SU-DHL-6 (cell line): ENCODE measurements around the gene ANKS1B.

Experiments
- H2AFZ ChIP-seq: fragments of 200-600 bp; sonication (generic); 2 replicates; pipeline ENCODE4 v1.6.1; 2014; ENCODE audit warnings: low read depth, mild to moderate bottlenecking, moderate library complexity, mixed read lengths, antibody characterized with exemption, low read length; ENCODE audit not compliant: severe bottlenecking
- H3F3A ChIP-seq: fragments of 200-600 bp; shearing (Covaris generic); 2 replicates; pipeline ENCODE4 v1.6.0; 2016; ENCODE audit warnings: antibody characterized with exemption, mild to moderate bottlenecking; ENCODE audit not compliant: insufficient read depth
- H3K27ac ChIP-seq: fragments of 200-600 bp; sonication (generic); 2 replicates; pipeline ENCODE4 v1.5.1; 2016; ENCODE audit warnings: low read depth, mild to moderate bottlenecking, low read length, moderate library complexity, mixed read lengths
- H3K27me3 ChIP-seq: fragments of 200-600 bp; sonication (generic), shearing (Covaris generic); 2 replicates; pipeline ENCODE4 v1.6.0; 2014; ENCODE audit warnings: mild to moderate bottlenecking, low read length
- H3K36me3 ChIP-seq: fragments of 200-600 bp; sonication (generic); 2 replicates; pipeline ENCODE4 v1.6.1; 2014; ENCODE audit warnings: mild to moderate bottlenecking, low read length, mixed read lengths
- H3K4me2 ChIP-seq: fragments of 300-600, 200-600 bp; shearing (Covaris generic), sonication (generic); 2 replicates; pipeline ENCODE4 v1.6.0; 2014; ENCODE audit warnings: low read length, low read depth, mild to moderate bottlenecking; ENCODE audit not compliant: poor library complexity, severe bottlenecking
- H3K4me3 ChIP-seq: fragments of 200-600 bp; sonication (generic); 2 replicates; pipeline ENCODE4 v1.5.1; 2014; ENCODE audit warnings: antibody characterized with exemption, low read length, mild to moderate bottlenecking, mixed read lengths; ENCODE audit not compliant: insufficient read depth, poor library complexity, severe bottlenecking
- H3K79me2 ChIP-seq: fragments of 200-600 bp; sonication (generic); 2 replicates; pipeline ENCODE4 v1.6.1; 2014; ENCODE audit warnings: mild to moderate bottlenecking, low read length, moderate library complexity; ENCODE audit not compliant: insufficient read depth
- H3K9ac ChIP-seq: fragments of 200-600 bp; sonication (generic); 2 replicates; pipeline ENCODE4 v1.7.0; 2014; ENCODE audit warnings: mild to moderate bottlenecking, low read length
- H3K9me2 ChIP-seq: fragments of 200-600 bp; sonication (generic); replicated peaks from 2 replicates; pipeline ENCODE4 v1.6.1; 2014; ENCODE audit warnings: low read length; ENCODE audit not compliant: insufficient read depth
- H3K9me3 ChIP-seq: fragments of 200-600 bp; sonication (generic); 2 replicates; pipeline ENCODE4 v1.6.1; 2014; ENCODE audit warnings: low read length, mixed read lengths; ENCODE audit not compliant: insufficient read depth
- H4K20me1 ChIP-seq: fragments of 200-600 bp; sonication (generic); 2 replicates; pipeline ENCODE4 v1.6.1; 2014; ENCODE audit warnings: low read depth, mild to moderate bottlenecking, antibody characterized with exemption, low read length, moderate library complexity, mixed read lengths
- EZH2phosphoT487 ChIP-seq: fragments of 200-600 bp; sonication (generic), shearing (Covaris generic); conservative IDR thresholded peaks from 2 replicates; pipeline ENCODE4 v1.6.1; 2018; ENCODE audit warnings: mild to moderate bottlenecking, antibody characterized with exemption, low read length, moderate library complexity, mixed read lengths
- TF ChIP-seq, protein P1 (sequence below): fragments of 200-600 bp; sonication (generic); IDR thresholded peaks from one replicate; pipeline ENCODE4 v1.5.1; 2017; ENCODE audit warnings: antibody characterized with exemption, mild to moderate bottlenecking, low read length, moderate library complexity; ENCODE audit not compliant: insufficient read depth, poor library complexity, severe bottlenecking

Gene ANKS1B

DNA sequence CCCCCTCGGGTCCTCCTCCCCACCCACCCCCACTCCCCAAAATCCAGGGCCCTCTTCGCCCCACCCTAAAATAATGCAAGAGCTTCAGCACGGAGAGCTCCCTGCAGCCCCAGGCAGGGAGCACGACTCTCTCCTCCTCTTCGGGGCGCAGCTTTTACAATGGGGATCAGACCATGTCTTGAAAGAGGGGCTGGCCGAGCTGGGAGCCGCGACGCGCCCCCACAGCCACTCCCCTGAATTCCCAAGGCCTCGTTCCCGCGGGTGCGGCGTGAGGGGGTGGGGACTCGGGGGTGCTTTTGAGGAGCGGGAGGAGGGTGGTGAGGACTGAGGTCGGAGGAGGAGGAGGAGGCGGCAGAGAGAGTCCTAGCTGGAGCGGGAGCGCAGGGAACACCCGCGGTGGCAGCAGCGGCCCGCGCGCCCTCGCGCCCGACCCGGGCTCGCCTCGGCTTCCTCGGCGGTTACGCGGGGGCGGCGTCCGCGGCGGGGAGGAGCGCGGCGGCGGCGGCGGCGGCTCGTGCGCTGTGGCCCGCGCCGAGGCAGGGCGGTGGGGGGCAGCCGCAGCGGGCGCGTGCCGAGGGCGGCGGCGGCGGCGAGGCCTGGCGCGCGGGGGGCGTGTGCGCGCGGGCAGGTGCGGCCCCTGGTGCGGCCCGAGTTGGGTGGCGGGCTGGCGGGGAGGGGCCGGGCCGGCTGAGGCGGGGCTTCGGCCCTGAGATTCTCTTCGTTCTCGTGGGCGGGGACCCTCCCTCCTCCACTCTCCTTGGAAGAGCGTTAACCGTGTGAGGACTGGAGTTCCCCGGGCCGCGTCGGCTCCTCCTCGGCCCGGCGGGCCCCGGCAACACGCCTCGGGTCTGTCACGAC, at the start of gene ANKS1B:
ANKS1B (minus strand) TSS at position 666 of the 858 bp plus-strand sequence. CDS start 699 bp downstream, outside the sequence.
- TF ChIP-seq, protein P1, sequence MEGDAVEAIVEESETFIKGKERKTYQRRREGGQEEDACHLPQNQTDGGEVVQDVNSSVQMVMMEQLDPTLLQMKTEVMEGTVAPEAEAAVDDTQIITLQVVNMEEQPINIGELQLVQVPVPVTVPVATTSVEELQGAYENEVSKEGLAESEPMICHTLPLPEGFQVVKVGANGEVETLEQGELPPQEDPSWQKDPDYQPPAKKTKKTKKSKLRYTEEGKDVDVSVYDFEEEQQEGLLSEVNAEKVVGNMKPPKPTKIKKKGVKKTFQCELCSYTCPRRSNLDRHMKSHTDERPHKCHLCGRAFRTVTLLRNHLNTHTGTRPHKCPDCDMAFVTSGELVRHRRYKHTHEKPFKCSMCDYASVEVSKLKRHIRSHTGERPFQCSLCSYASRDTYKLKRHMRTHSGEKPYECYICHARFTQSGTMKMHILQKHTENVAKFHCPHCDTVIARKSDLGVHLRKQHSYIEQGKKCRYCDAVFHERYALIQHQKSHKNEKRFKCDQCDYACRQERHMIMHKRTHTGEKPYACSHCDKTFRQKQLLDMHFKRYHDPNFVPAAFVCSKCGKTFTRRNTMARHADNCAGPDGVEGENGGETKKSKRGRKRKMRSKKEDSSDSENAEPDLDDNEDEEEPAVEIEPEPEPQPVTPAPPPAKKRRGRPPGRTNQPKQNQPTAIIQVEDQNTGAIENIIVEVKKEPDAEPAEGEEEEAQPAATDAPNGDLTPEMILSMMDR: no peak
- TF ChIP-seq EZH2phosphoT487: no peak
- Histone ChIP-seq H3K4me3 (peak within 1 kb of the TSS; percentile 42), H3F3A (no peaks in the 10 kb centered on the region), H3K79me2 (no peaks in the 10 kb centered on the region), H3K4me2 (peak within 1 kb of the TSS; percentile 48), H3K9ac (no peak within 1 kb of the TSS; the same call in 1 of the 2 replicates), H3K27ac (no peak within 1 kb of the TSS), H3K36me3 (no peaks in the 10 kb centered on the region), H3K9me2 (no peaks in the 10 kb centered on the region), H4K20me1 (no peaks in the 10 kb centered on the region), H2AFZ (no peak within 1 kb of the TSS), H3K9me3 (no peaks in the 10 kb centered on the region), H3K27me3 (no peaks in the 10 kb centered on the region)

DNA sequence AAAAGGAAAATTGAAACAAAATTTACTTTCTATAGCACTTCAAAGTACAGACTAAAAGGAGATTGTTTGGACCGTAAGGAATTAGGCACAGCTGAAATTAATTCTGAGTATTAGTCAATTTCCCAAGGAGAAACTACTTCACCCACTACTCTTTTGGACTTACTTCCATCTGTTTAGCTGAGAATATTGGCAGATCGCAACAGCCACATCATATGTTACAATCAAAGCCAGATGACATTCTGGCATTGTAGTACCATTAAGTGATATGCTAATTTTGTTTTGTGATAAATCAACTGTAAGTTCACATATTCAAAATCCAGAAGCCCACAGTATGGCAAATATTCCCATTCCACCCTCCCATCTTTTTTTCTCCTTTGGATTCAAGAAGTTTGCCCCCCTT, 47.1 kb upstream of the ANKS1B start:
- H3K9me3 ChIP-seq: no peaks in the 10 kb centered on the region
- H3K36me3 ChIP-seq: no peaks in the 10 kb centered on the region
- H4K20me1 ChIP-seq: no peaks in the 10 kb centered on the region
- H3K9me2 ChIP-seq: no peaks in the 10 kb centered on the region
- no peak overlapping the region for H3K27ac ChIP-seq
- H3K4me2 ChIP-seq: no peak overlapping the region
- no peaks in the 10 kb centered on the region for H3K27me3 ChIP-seq
- H2AFZ ChIP-seq: no peak overlapping the region
- H3K9ac ChIP-seq: no peak overlapping the region
- H3K4me3 ChIP-seq: no peak overlapping the region
- no peaks in the 10 kb centered on the region for H3F3A ChIP-seq
- TF ChIP-seq, protein P1: no peak
- no peak for TF ChIP-seq EZH2phosphoT487
- no peaks in the 10 kb centered on the region for H3K79me2 ChIP-seq

- H3K9ac ChIP-seq: no peak overlapping the region
- no peaks in the 10 kb centered on the region for H4K20me1 ChIP-seq
- no peaks in the 10 kb centered on the region for H3K9me3 ChIP-seq
- no peaks in the 10 kb centered on the region for H3F3A ChIP-seq
- H3K36me3 ChIP-seq: no peaks in the 10 kb centered on the region
- H3K27ac ChIP-seq: no peak overlapping the region
- H3K4me2 ChIP-seq: no peak overlapping the region
- no peaks in the 10 kb centered on the region for H3K9me2 ChIP-seq
- H3K79me2 ChIP-seq: no peaks in the 10 kb centered on the region
- H3K4me3 ChIP-seq: no peak overlapping the region
- TF ChIP-seq, protein P1: no peak
- TF ChIP-seq EZH2phosphoT487: no peak
- H3K27me3 ChIP-seq: no peaks in the 10 kb centered on the region
- H2AFZ ChIP-seq: no peak overlapping the region
These were observed 42.9 kb upstream of the ANKS1B start for GRCh38 chr12:100027671-100028070.
